AG10803 (cell line): ENCODE data around the gene FAM222B.
"Not testable (repeated sequence)": the region's sequence is repeated elsewhere in the genome, so short reads cannot be mapped to it uniquely, and the experiment has no call there.

ENCODE experiments used
- DNase-seq: peaks from one replicate; pipeline ENCODE4 v3.0.0; 2010; ENCODE audit warnings: low read depth
- H3K4me3 ChIP-seq: 2 replicates; pipeline ENCODE4 v1.5.1; 2011; ENCODE audit warnings: mild to moderate bottlenecking, low read length, control low read depth
- CTCF ChIP-seq: conservative IDR thresholded peaks from 2 replicates; pipeline ENCODE4 v1.5.1; 2011; ENCODE audit warnings: mild to moderate bottlenecking, low read length, control low read depth, inconsistent platforms

The FAM222B gene

DNA sequence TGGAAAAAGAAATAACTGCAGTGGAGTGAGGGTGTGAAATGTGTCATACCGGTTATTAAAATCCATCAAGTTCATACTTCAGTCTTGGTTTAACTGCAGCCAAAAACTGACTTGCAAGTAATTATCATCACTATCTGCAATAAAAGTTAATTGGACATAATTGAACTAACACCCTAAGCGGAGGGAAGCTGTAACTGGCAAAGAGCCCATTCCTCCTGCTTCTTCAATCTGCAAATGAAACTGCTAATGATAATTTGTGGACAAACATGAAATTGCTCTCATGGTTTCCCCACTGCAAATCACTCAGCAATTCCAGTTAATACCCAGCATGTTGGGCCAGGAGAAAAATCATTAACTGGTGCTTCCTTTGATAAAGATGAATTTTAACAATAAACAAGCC, 46.5 kb downstream of the FAM222B start:
- no peak overlapping the region for H3K4me3 ChIP-seq
- no peak for TF ChIP-seq CTCF
- DNase-seq = no peak

- not testable (repeated sequence) for DNase-seq, H3K4me3 ChIP-seq
These were observed 47.6 kb downstream of the FAM222B start for GRCh38 chr17:28794846-28795441.

GRCh38 chr17:28792877-28793661, 49.5 kb downstream of the FAM222B start:
- no peak for DNase-seq
- H3K4me3 ChIP-seq = no peak overlapping the region
- TF ChIP-seq CTCF = no peak

GRCh38 chr17:28788100-28788499, 54.5 kb downstream of the FAM222B start:
- no peak overlapping the region for H3K4me3 ChIP-seq
- no peak for DNase-seq
- TF ChIP-seq CTCF = no peak

- no peak for TF ChIP-seq CTCF
- H3K4me3 ChIP-seq = no peak overlapping the region
- no peak for DNase-seq
These were observed 59.4 kb downstream of the FAM222B start for GRCh38 chr17:28783161-28783560.

GRCh38 chr17:28779601-28780000, 63.0 kb downstream of the FAM222B start:
- not testable (repeated sequence) for H3K4me3 ChIP-seq, DNase-seq

DNA sequence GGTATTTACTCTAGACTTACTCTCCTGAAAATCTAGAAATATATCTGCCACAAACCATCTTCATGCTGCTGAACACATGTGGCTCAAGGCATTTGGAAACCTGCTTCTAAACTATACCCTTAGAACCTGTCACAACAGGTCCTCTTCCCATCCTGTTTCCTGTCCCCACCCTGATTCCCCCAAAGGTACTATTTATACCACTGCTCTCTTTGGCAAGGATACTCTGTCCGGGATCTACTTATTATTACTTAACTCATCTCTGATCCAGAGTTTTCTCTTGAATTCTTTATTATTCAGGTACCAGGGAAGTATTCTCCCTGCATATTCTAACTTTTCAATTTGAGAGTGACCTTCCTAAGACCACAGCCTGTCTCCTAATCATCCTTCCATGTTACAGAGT, 65.4 kb downstream of the FAM222B start:
- DNase-seq = no peak
- H3K4me3 ChIP-seq = no peak overlapping the region
- no peak for TF ChIP-seq CTCF

DNA sequence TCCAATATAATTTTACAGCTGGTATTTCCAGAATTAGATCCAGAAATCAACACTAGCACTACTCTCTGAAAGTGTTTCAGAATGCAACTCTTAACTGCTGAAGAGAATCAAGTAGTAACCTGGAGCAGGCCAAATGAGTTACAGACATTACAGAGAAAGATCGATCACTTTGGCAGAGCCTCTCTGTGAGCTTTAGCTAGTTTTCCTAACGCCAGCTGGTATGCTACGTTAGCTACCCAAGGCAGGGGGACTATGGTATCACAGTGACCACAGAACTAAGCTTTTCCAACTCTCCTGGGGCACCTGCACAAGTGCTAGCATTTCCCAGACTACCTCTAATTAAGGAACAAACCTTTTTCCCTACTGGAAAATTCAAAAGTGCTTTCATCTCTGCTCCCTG, 68.4 kb downstream of the FAM222B start:
- no peak for DNase-seq
- H3K4me3 ChIP-seq = no peak overlapping the region
- no peak for TF ChIP-seq CTCF
